ENCODE data around the gene NOC4L.

NOC4L gene

DNA sequence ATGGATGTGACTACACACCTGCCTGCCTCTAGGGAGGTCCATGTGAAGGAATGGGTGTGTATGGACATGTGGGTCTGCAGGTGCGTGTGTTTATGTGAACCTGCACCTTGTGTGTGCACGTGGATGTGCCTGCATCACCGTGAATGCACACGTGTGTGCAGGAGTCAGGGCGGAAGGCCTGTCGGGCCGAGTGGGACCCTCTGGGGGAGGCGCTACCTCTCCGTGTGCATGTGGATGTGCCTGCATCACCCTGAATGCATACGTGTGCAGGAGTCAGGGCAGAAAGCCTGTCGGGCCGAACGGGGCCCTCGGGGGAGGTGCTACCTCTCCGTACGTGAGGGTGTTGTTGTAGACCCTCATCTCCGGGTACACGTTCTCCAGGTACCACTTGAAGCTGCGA lies 56.5 kb downstream of the NOC4L start:
- no peak for FAIRE-seq

DNA sequence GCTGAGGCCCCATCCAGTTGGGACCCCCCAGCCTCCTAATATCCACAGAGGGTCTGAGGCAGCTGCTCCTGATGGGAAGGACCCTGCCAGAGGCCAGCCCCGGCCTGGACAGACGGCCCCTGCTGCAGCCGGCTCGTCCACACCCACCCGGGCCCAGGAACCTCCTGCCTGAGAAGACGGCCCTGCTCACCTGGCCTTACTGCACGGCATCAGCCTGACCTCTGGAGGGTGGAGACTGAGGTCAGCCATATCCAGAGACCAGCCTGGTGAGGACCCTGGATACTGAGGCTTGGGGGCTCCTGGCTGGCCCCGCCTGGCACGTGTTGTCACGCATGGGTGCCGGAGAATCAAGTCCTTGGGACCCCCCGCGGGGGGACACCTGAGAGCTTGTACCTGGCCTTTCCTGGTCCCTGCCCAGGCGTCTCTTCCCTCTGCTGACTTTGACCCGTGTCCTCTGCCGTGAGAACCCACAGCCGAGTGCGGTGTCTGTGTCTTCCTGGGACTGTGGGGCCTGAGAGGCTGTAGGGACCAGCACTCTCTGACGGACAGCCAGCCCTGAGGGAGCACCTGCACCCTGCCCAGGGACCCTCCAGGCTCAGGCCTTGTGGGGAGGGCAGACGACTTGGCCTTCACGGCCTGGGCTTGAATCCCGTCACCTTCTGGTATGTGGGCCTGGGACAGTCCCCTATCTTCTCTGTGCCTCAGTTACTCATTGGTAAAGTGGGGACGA lies 57.3 kb downstream of the NOC4L start:
- FAIRE-seq: no peak

All from colon (tissue), 2 donors.